T-helper 2 cell treated with Interferon-gamma antibody and Interleukin-4, amounts not matched to agents 5 μg/mL and 100 μg/mL, for 36 hours (primary cell): ENCODE data around the gene KCNJ15.

Experiments
- DNase-seq: peaks from one replicate; pipeline ENCODE4 v3.0.0; 2021; ENCODE audit warnings: low spot score
- H3K27ac Mint-ChIP-seq: one replicate; pipeline ENCODE4 v1.8.0; 2021; ENCODE audit warnings: mild to moderate bottlenecking, mixed read lengths
- H3K27me3 Mint-ChIP-seq: one replicate; pipeline ENCODE4 v1.8.0; 2021; ENCODE audit warnings: low read depth, mixed read lengths
- H3K36me3 Mint-ChIP-seq: one replicate; pipeline ENCODE4 v1.8.0; 2021; ENCODE audit warnings: low read depth, mixed read lengths
- H3K4me1 Mint-ChIP-seq: one replicate; pipeline ENCODE4 v1.8.0; 2021; ENCODE audit warnings: low read depth, mixed read lengths
- H3K4me3 Mint-ChIP-seq: one replicate; pipeline ENCODE4 v1.8.0; 2022; ENCODE audit warnings: mild to moderate bottlenecking, moderate library complexity, mixed read lengths
- H3K9me3 Mint-ChIP-seq: one replicate; pipeline ENCODE4 v1.8.0; 2021; ENCODE audit warnings: mixed read lengths

KCNJ15 gene

GRCh38 chr21:38325216-38325615, 68.4 kb downstream of the KCNJ15 start:
- Mint-ChIP-seq H3K36me3 (no peaks in the 10 kb centered on the region), H3K9me3 (no peaks in the 10 kb centered on the region), H3K27ac (no peak overlapping the region), H3K27me3 (peaks cover 2% of the 10 kb centered on the region), H3K4me3 (no peak overlapping the region), H3K4me1 (peaks cover 11% of the 10 kb centered on the region)
- no peak for DNase-seq

- DNase-seq = no peak
- Mint-ChIP-seq H3K36me3 (no peaks in the 10 kb centered on the region), H3K9me3 (no peaks in the 10 kb centered on the region), H3K4me1 (peaks cover 11% of the 10 kb centered on the region), H3K27me3 (peaks cover 2% of the 10 kb centered on the region), H3K27ac (no peak overlapping the region), H3K4me3 (no peak overlapping the region)
Observed at GRCh38 chr21:38325731-38326420, 69.1 kb downstream of the KCNJ15 start.

GRCh38 chr21:38326429-38326828, 69.6 kb downstream of the KCNJ15 start:
- no peak for DNase-seq
- Mint-ChIP-seq H3K27me3 (peaks cover 2% of the 10 kb centered on the region), H3K9me3 (no peaks in the 10 kb centered on the region), H3K27ac (no peak overlapping the region), H3K4me1 (peaks cover 11% of the 10 kb centered on the region), H3K4me3 (no peak overlapping the region), H3K36me3 (no peaks in the 10 kb centered on the region)

- no peak overlapping the region for H3K4me3 Mint-ChIP-seq
- no peak for DNase-seq
- H3K27me3 Mint-ChIP-seq = peaks cover 2% of the 10 kb centered on the region
- peaks cover 11% of the 10 kb centered on the region for H3K4me1 Mint-ChIP-seq
- H3K36me3 Mint-ChIP-seq = no peaks in the 10 kb centered on the region
- no peaks in the 10 kb centered on the region for H3K9me3 Mint-ChIP-seq
- H3K27ac Mint-ChIP-seq = no peak overlapping the region
Observed at GRCh38 chr21:38326899-38327298, 70.1 kb downstream of the KCNJ15 start.

GRCh38 chr21:38327984-38328383, 71.2 kb downstream of the KCNJ15 start:
- H3K9me3 Mint-ChIP-seq = no peaks in the 10 kb centered on the region
- no peak overlapping the region for H3K27ac Mint-ChIP-seq
- H3K4me1 Mint-ChIP-seq = peaks cover 11% of the 10 kb centered on the region
- H3K4me3 Mint-ChIP-seq = no peak overlapping the region
- no peaks in the 10 kb centered on the region for H3K36me3 Mint-ChIP-seq
- peak; percentile 6 for DNase-seq
- H3K27me3 Mint-ChIP-seq = peaks cover 2% of the 10 kb centered on the region

GRCh38 chr21:38329162-38329561, 72.4 kb downstream of the KCNJ15 start:
- peaks cover 4% of the 10 kb centered on the region for H3K4me1 Mint-ChIP-seq
- no peaks in the 10 kb centered on the region for H3K9me3 Mint-ChIP-seq
- H3K27ac Mint-ChIP-seq = no peak overlapping the region
- H3K4me3 Mint-ChIP-seq = no peak overlapping the region
- peaks cover 2% of the 10 kb centered on the region for H3K27me3 Mint-ChIP-seq
- DNase-seq = no peak
- no peaks in the 10 kb centered on the region for H3K36me3 Mint-ChIP-seq

- Mint-ChIP-seq H3K27ac (no peak overlapping the region), H3K4me1 (peaks cover 3% of the 10 kb centered on the region), H3K4me3 (no peak overlapping the region), H3K9me3 (no peaks in the 10 kb centered on the region), H3K36me3 (no peaks in the 10 kb centered on the region), H3K27me3 (no peaks in the 10 kb centered on the region)
- no peak for DNase-seq
Observed at GRCh38 chr21:38330666-38331065, 73.9 kb downstream of the KCNJ15 start.

GRCh38 chr21:38333301-38334272, 76.8 kb downstream of the KCNJ15 start:
- no peaks in the 10 kb centered on the region for H3K9me3 Mint-ChIP-seq
- no peak overlapping the region for H3K27ac Mint-ChIP-seq
- no peak overlapping the region for H3K4me3 Mint-ChIP-seq
- no peaks in the 10 kb centered on the region for H3K36me3 Mint-ChIP-seq
- H3K4me1 Mint-ChIP-seq = no peaks in the 10 kb centered on the region
- no peak for DNase-seq
- no peaks in the 10 kb centered on the region for H3K27me3 Mint-ChIP-seq

- no peaks in the 10 kb centered on the region for H3K36me3 Mint-ChIP-seq
- H3K4me3 Mint-ChIP-seq = no peak overlapping the region
- no peaks in the 10 kb centered on the region for H3K27me3 Mint-ChIP-seq
- no peaks in the 10 kb centered on the region for H3K4me1 Mint-ChIP-seq
- DNase-seq = no peak
- no peak overlapping the region for H3K27ac Mint-ChIP-seq
- H3K9me3 Mint-ChIP-seq = no peaks in the 10 kb centered on the region
Observed at GRCh38 chr21:38334866-38335265, 78.1 kb downstream of the KCNJ15 start.

- Mint-ChIP-seq H3K9me3 (no peaks in the 10 kb centered on the region), H3K27me3 (no peaks in the 10 kb centered on the region), H3K27ac (no peak overlapping the region), H3K36me3 (no peaks in the 10 kb centered on the region), H3K4me1 (no peaks in the 10 kb centered on the region), H3K4me3 (no peak overlapping the region)
- no peak for DNase-seq
Observed at GRCh38 chr21:38337793-38338192, 81.0 kb downstream of the KCNJ15 start.

GRCh38 chr21:38340131-38340530, 83.3 kb downstream of the KCNJ15 start:
- no peak overlapping the region for H3K4me3 Mint-ChIP-seq
- no peaks in the 10 kb centered on the region for H3K36me3 Mint-ChIP-seq
- H3K27ac Mint-ChIP-seq = no peak overlapping the region
- no peak for DNase-seq
- H3K9me3 Mint-ChIP-seq = no peaks in the 10 kb centered on the region
- H3K4me1 Mint-ChIP-seq = no peaks in the 10 kb centered on the region
- no peaks in the 10 kb centered on the region for H3K27me3 Mint-ChIP-seq

GRCh38 chr21:38341546-38342012, 84.8 kb downstream of the KCNJ15 start:
- Mint-ChIP-seq H3K27ac (no peak overlapping the region), H3K36me3 (no peaks in the 10 kb centered on the region), H3K4me3 (no peak overlapping the region), H3K4me1 (no peaks in the 10 kb centered on the region), H3K9me3 (no peaks in the 10 kb centered on the region), H3K27me3 (no peaks in the 10 kb centered on the region)
- no peak for DNase-seq

- no peaks in the 10 kb centered on the region for H3K4me1 Mint-ChIP-seq
- H3K9me3 Mint-ChIP-seq = no peaks in the 10 kb centered on the region
- no peaks in the 10 kb centered on the region for H3K27me3 Mint-ChIP-seq
- H3K27ac Mint-ChIP-seq = no peak overlapping the region
- DNase-seq = no peak
- no peak overlapping the region for H3K4me3 Mint-ChIP-seq
- H3K36me3 Mint-ChIP-seq = no peaks in the 10 kb centered on the region
Observed at GRCh38 chr21:38342739-38343138, 85.9 kb downstream of the KCNJ15 start.

GRCh38 chr21:38343691-38344090, 86.9 kb downstream of the KCNJ15 start:
- no peak overlapping the region for H3K27ac Mint-ChIP-seq
- H3K27me3 Mint-ChIP-seq = no peaks in the 10 kb centered on the region
- no peak overlapping the region for H3K4me3 Mint-ChIP-seq
- H3K4me1 Mint-ChIP-seq = no peaks in the 10 kb centered on the region
- DNase-seq = no peak
- no peaks in the 10 kb centered on the region for H3K9me3 Mint-ChIP-seq
- H3K36me3 Mint-ChIP-seq = no peaks in the 10 kb centered on the region
